ENCODE data around the gene RMI2.
A peak's percentile ranks its signal among the peaks of the same experiment; 100 is the strongest.

Gene RMI2

GRCh38 chr16:11389083-11389482 is 43.8 kb downstream of the RMI2 start:
- DNase-seq (ENCODE audit: low spot score) = peak; percentile 10
- TF ChIP-seq CTCF (IDR thresholded peaks at IDR 0.05; ENCODE audit: extremely low read depth, missing control alignments) = no peak

- DNase-seq (ENCODE audit: low spot score) = peak; percentile 24
These were observed 44.6 kb downstream of the RMI2 start for GRCh38 chr16:11389631-11390565.

GRCh38 chr16:11390573-11391495 is 45.6 kb downstream of the RMI2 start:
- DNase-seq (ENCODE audit: low spot score) = peak; percentile 22

More at GRCh38 chr16:11389631-11390565, 44.6 kb downstream of the RMI2 start:
- no peak for TF ChIP-seq CTCF (IDR thresholded peaks at IDR 0.05; ENCODE audit: extremely low read depth, missing control alignments)

GRCh38 chr16:11391576-11391975 is 46.3 kb downstream of the RMI2 start:
- TF ChIP-seq CTCF (IDR thresholded peaks at IDR 0.05; ENCODE audit: extremely low read depth, missing control alignments) = no peak
- DNase-seq (ENCODE audit: low spot score) = peak; percentile 7

More at GRCh38 chr16:11390573-11391495, 45.6 kb downstream of the RMI2 start:
- no peak for TF ChIP-seq CTCF (IDR thresholded peaks at IDR 0.05; ENCODE audit: extremely low read depth, missing control alignments)

- DNase-seq (ENCODE audit: low spot score) = peak; percentile 10
- no peak for TF ChIP-seq CTCF (IDR thresholded peaks at IDR 0.05; ENCODE audit: extremely low read depth, missing control alignments)
These were observed 46.9 kb downstream of the RMI2 start for GRCh38 chr16:11392041-11392581.

GRCh38 chr16:11393366-11393765 is 48.1 kb downstream of the RMI2 start:
- DNase-seq (ENCODE audit: low spot score) = no peak
- no peak for TF ChIP-seq CTCF (IDR thresholded peaks at IDR 0.05; ENCODE audit: extremely low read depth, missing control alignments)
